Spinal cord (tissue), 10 donors: Measurements from ENCODE around the gene CPXM1. TPM values are rescaled to one million over a fixed set of nuclear protein-coding genes. Genes with fewer than 3 reads are reported as not detected.
"Not testable (repeated sequence)": the region's sequence is repeated elsewhere in the genome, so short reads cannot be mapped to it uniquely, and the experiment has no call there.

Experiments used
- DNase-seq, 6 donors: peaks; one replicate each; pipeline versions ENCODE4 v3.0.0 to v3.0.0-alpha.2; 2013 to 2015; ENCODE audit warnings: low spot score in 6 of 6, low read depth in 4 of 6
- H3K27ac ChIP-seq: one replicate; pipeline ENCODE4 v1.5.1; 2013; ENCODE audit warnings: low read depth, low read length, control low read depth
- H3K27me3 ChIP-seq: one replicate; pipeline ENCODE4 v1.6.1; 2013; ENCODE audit warnings: low read length; ENCODE audit not compliant: control insufficient read depth, insufficient read depth
- H3K36me3 ChIP-seq: one replicate; pipeline ENCODE4 v1.6.1; 2013; ENCODE audit warnings: low read length; ENCODE audit not compliant: control insufficient read depth, insufficient read depth
- H3K4me1 ChIP-seq: one replicate; pipeline ENCODE4 v1.6.1; 2013; ENCODE audit warnings: low read length; ENCODE audit not compliant: control insufficient read depth, insufficient read depth
- H3K4me3 ChIP-seq: one replicate; pipeline ENCODE4 v1.5.1; 2013; ENCODE audit warnings: low read depth, low read length, control low read depth
- H3K9me3 ChIP-seq: one replicate; pipeline ENCODE4 v1.6.1; 2013; ENCODE audit warnings: low read length; ENCODE audit not compliant: control insufficient read depth, insufficient read depth
- WGBS: methylation state at CpG from one replicate; pipeline ENCODE4 v1.1.5; 2013; ENCODE audit warnings: missing lambda C conversion rate; ENCODE audit not compliant: insufficient coverage; 5-methylcytosine and 5-hydroxymethylcytosine counted together
- polyA plus RNA-seq, 2 donors: library from polyadenylated mRNA; unstranded; fragments of 120-200 nt; gene quantifications; one replicate each; pipeline ENCODE4 v1.2.1, GENCODE V29; 2013; ENCODE audit not compliant: insufficient read length in 2 of 2
- total RNA-seq, 2 donors: library from RNA; depleted of rRNA in 1 of 2; stranded (reverse); fragments of 120-200 nt in 1 of 2; fragments of >200 nt in 1 of 2; gene quantifications; one replicate each; pipeline versions ENCODE4 v1.2.3 to v1.2.4, GENCODE V29; 2013 to 2014
- donor health status: healthy.

CPXM1 gene
- total and polyA plus RNA-seq, 4 donors = 37.1 to 163 (median 70.4) TPM

- no peak within 1 kb of the TSS for H3K27ac ChIP-seq
Observed at GRCh38 chr20:2816030-2816582, 15.7 kb upstream of the CPXM1 start, which contains the start of gene TMEM239. Gene TMEM239, plus strand, starts transcription at chr20:2816364. Its CDS starts 191 bp downstream, at chr20:2816555.

DNA sequence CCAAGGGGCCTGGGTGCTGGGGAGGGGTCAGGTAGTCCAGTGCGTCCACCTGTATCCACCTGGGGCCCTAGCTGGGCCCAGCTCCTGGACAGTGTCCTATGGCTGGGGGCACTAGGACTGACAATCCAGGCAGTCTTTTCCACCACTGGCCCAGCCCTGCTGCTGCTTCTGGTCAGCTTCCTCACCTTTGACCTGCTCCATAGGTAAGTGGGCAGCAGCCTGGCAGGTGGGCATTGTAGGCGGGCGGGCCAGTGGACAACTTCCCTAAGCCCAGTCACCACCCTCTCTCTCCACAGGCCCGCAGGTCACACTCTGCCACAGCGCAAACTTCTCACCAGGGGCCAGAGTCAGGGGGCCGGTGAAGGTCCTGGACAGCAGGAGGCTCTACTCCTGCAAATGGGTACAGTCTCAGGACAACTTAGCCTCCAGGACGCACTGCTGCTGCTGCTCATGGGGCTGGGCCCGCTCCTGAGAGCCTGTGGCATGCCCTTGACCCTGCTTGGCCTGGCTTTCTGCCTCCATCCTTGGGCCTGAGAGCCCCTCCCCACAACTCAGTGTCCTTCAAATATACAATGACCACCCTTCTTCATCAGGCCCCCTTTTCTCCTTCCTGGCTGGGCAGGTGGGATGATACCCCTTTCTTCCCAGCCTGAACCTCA lies 14.9 kb upstream of the CPXM1 start:
- DNase-seq = no peak
- H3K9me3 ChIP-seq = peaks cover 2% of the 10 kb centered on the region
- 80% methylated on average over 7 of the region's 8 CpGs for WGBS
- H3K27ac ChIP-seq = no peak overlapping the region
- no peaks in the 10 kb centered on the region for H3K36me3 ChIP-seq
- H3K27me3 ChIP-seq = peaks cover 11% of the 10 kb centered on the region
- peaks cover 2% of the 10 kb centered on the region for H3K4me1 ChIP-seq
- no peak overlapping the region for H3K4me3 ChIP-seq

More at GRCh38 chr20:2816030-2816582, 15.7 kb upstream of the CPXM1 start, which contains the start of gene TMEM239:
- Histone ChIP-seq H3K9me3 (peaks cover 2% of the 10 kb centered on the region), H3K36me3 (no peaks in the 10 kb centered on the region), H3K4me3 (no peak within 1 kb of the TSS), H3K4me1 (peaks cover 8% of the 10 kb centered on the region), H3K27me3 (peaks cover 18% of the 10 kb centered on the region)
- no peak for DNase-seq
- 79% methylated on average over 7 of the region's 10 CpGs for WGBS

GRCh38 chr20:2814587-2815051 lies 14.2 kb upstream of the CPXM1 start, which contains the start of gene C20orf141:
Gene C20orf141, plus strand, starts transcription at chr20:2814987. Its CDS starts 198 bp downstream, at chr20:2815185.
- Histone ChIP-seq H3K4me1 (no peaks in the 10 kb centered on the region), H3K4me3 (no peak within 1 kb of the TSS), H3K36me3 (no peaks in the 10 kb centered on the region), H3K27ac (no peak within 1 kb of the TSS), H3K9me3 (peaks cover 2% of the 10 kb centered on the region), H3K27me3 (peaks cover 3% of the 10 kb centered on the region)
- peak in 1 of 6 donors; percentile 55 for DNase-seq
- 83% methylated on average over 2 of the region's 5 CpGs for WGBS

- no peak for DNase-seq
- Histone ChIP-seq H3K36me3 (no peaks in the 10 kb centered on the region), H3K9me3 (peaks cover 2% of the 10 kb centered on the region), H3K27ac (no peak overlapping the region), H3K4me1 (no peaks in the 10 kb centered on the region), H3K27me3 (peaks cover 2% of the 10 kb centered on the region), H3K4me3 (no peak overlapping the region)
- WGBS = no CpG with 5 or more reads among the region's 1 CpG
Observed at GRCh38 chr20:2814076-2814475, 13.6 kb upstream of the CPXM1 start.

DNA sequence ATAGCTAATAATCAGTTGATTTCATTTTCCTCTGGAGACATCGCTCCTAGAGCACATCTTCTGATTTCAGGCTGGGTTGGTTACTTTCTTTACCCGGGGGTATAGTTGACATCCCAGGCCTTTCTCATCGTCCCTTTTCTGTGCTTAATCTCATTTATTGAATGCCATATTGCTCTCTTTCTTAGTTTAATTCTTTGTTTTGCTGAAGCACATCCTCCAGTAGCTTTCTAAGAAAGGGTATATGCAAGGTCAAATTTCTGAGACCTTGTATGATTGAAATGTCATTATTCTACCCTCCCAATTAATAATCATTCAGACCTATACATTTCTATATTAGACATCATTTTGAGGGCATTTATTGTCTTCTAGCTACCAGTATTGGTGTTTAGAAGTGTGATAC lies 11.8 kb upstream of the CPXM1 start:
- Histone ChIP-seq H3K9me3 (peaks cover 2% of the 10 kb centered on the region), H3K4me1 (no peaks in the 10 kb centered on the region), H3K4me3 (no peak overlapping the region), H3K36me3 (no peaks in the 10 kb centered on the region), H3K27ac (no peak overlapping the region), H3K27me3 (peaks cover 8% of the 10 kb centered on the region)
- WGBS = 67% methylated on average over 2 of the region's 3 CpGs
- no peak for DNase-seq

DNA sequence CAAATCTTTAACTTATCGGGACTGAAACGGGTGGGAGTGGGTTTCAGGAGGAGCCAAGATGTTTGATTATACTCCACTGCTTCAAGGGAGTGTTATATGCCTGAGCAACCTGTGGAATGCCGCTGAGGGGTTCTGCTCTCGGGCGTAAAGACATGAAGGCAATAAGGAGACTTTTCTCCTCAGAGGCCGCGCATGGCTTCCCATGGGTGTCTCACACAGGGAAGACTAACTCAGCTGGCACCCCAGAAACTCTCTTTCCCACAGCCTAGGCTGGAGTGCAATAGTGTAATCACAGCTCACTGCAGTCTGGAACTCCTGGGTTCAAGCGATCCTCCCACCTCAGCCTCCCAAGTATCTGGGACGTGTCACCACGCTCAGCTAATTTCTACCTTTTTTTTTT lies 9.3 kb upstream of the CPXM1 start:
- no peak overlapping the region for H3K4me3 ChIP-seq
- H3K9me3 ChIP-seq = peaks cover 2% of the 10 kb centered on the region
- WGBS = 97% methylated on average over 7 of the region's 10 CpGs
- H3K4me1 ChIP-seq = peaks cover 11% of the 10 kb centered on the region
- H3K27ac ChIP-seq = no peak overlapping the region
- no peak for DNase-seq
- peaks cover 31% of the 10 kb centered on the region for H3K27me3 ChIP-seq
- H3K36me3 ChIP-seq = no peaks in the 10 kb centered on the region

- H3K9me3 ChIP-seq, H3K4me3 ChIP-seq, DNase-seq, H3K27ac ChIP-seq, H3K36me3 ChIP-seq: not testable (repeated sequence)
- Histone ChIP-seq H3K4me1 (peaks cover 11% of the 10 kb centered on the region), H3K27me3 (peaks cover 48% of the 10 kb centered on the region)
- 86% methylated on average over 7 of the region's 9 CpGs for WGBS
Observed at GRCh38 chr20:2807929-2808328, 7.5 kb upstream of the CPXM1 start.

DNA sequence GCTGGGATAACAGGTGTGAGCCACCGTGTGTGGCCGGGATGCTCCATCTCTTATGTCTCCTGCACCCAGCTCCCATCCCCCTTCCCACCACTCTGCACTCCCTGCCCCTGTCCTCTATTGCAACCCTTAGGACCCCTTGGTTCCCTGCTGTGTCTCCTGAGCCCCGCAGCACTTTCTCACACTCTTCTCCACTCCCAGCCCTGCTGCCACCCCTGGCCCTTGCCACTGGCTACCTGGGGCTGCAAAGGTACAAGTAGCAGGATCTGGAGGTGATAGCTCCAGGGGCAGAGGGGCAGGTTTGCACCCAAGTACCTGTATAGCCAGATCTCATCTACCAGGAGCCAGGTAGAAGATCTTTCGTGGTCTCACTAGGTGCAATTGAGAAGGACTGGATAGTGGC lies 6.6 kb upstream of the CPXM1 start:
- peaks cover 11% of the 10 kb centered on the region for H3K4me1 ChIP-seq
- no peak for DNase-seq
- H3K27me3 ChIP-seq = peaks cover 55% of the 10 kb centered on the region
- H3K27ac ChIP-seq = no peak overlapping the region
- peaks cover under 1% of the 10 kb centered on the region for H3K9me3 ChIP-seq
- 74% methylated on average over 4 of the region's 4 CpGs for WGBS
- no peaks in the 10 kb centered on the region for H3K36me3 ChIP-seq
- no peak overlapping the region for H3K4me3 ChIP-seq

GRCh38 chr20:2806351-2806701 lies 5.9 kb upstream of the CPXM1 start:
- Histone ChIP-seq H3K36me3 (no peaks in the 10 kb centered on the region), H3K4me3 (no peak overlapping the region), H3K9me3 (no peaks in the 10 kb centered on the region), H3K27me3 (peaks cover 61% of the 10 kb centered on the region), H3K4me1 (peaks cover 12% of the 10 kb centered on the region), H3K27ac (no peak overlapping the region)
- no peak for DNase-seq
- 29% methylated on average over 1 of the region's 4 CpGs for WGBS
